ENCODE measurements around the gene EDEM1. TPM values are rescaled to one million over a fixed set of nuclear protein-coding genes. Genes with fewer than 3 reads are reported as not detected.

Gene EDEM1
- polyA plus RNA-seq, 1 of the 3 experiments (the other 2 are of a cell fraction): 25.2 TPM

- Histone ChIP-seq H3K9me3 (no peaks in the 10 kb centered on the region), H4K20me1 (ENCODE audit: insufficient read depth) (no peaks in the 10 kb centered on the region), H3K79me2 (ENCODE audit: insufficient read depth) (peaks cover 82% of the 10 kb centered on the region), H3K9ac (no peak overlapping the region), H3F3A (replicated peaks; ENCODE audit: insufficient read depth) (peaks cover 30% of the 10 kb centered on the region), H3K4me3 (ENCODE audit: low read depth in 2 of 2, low read length in 1 of 2) (no peak overlapping the region), H3K27me3 (ENCODE audit: insufficient read depth) (no peaks in the 10 kb centered on the region), H3K4me2 (peak overlapping the region; percentile 32), H2AFZ (ENCODE audit: low read depth) (no peak overlapping the region), H3K4me1 (ENCODE audit: control insufficient read depth in 1 of 2, insufficient read depth in 2 of 2, low read depth in 1 of 2, low read length in 1 of 2) (peaks cover 8 to 62% of the 10 kb centered on the region in 2 experiments), H3K36me3 (replicated peaks in 1 of 2; ENCODE audit: control insufficient read depth in 1 of 2, insufficient read depth in 2 of 2, low read length in 1 of 2) (peaks cover 18 to 30% of the 10 kb centered on the region in 2 experiments), H3K9me2 (no peaks in the 10 kb centered on the region), H3K27ac (ENCODE audit: low read depth in 2 of 2, low read length in 1 of 2) (peak overlapping the region; percentile 82 to 93)
- CTCF ChIA-PET: no interaction called here
- TF ChIP-seq ELF1 (IDR thresholded peaks at IDR 0.05) (peak; percentile 48), MAX (IDR thresholded peaks at IDR 0.05; ENCODE audit: low read depth) (0 out of 2 replicates have a peak, but pooled peaks have one; percentile 36), NFIC (IDR thresholded peaks at IDR 0.05; ENCODE audit: borderline replicate concordance) (0 out of 2 replicates have a peak, but pooled peaks have one; percentile 13), GATA2 (CRISPR knock-in tag; IDR thresholded peaks at IDR 0.05) (no peak)
- no peak for DNase-seq
- POLR2A ChIA-PET: no interaction called here
- 50% methylated on average over 2 of the region's 2 CpGs for WGBS (ENCODE audit: low lambda C conversion rate)
Measured at GRCh38 chr3:5195605-5196004, 8.1 kb downstream of the EDEM1 start.

DNA sequence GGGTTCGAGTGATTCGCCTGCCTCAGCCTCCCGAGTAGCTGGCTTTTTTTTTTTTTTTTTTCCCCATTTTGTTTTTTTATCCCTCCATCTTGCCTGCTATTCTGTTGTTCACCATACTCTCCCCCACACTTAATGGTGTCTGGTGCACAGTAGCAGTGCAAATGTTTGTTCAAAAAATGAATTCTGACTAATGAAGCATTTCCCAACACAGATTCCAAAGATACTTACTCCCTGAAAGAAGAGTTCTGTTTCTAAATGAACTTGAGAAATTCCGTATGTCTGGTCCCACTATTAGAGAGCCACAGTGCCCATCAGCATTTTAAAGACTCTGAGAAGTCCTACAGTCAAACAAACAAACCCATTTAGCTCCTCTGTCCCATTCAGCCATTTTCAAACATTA, 9.5 kb downstream of the EDEM1 start:
- no peaks in the 10 kb centered on the region for H3K9me3 ChIP-seq
- peaks cover 72% of the 10 kb centered on the region for H3K79me2 ChIP-seq (ENCODE audit: insufficient read depth)
- H3K9ac ChIP-seq: no peak overlapping the region
- CTCF ChIA-PET: no interaction called here
- no peaks in the 10 kb centered on the region for H3K27me3 ChIP-seq (ENCODE audit: insufficient read depth)
- H2AFZ ChIP-seq (ENCODE audit: low read depth): no peak overlapping the region
- no peak for DNase-seq
- 77% methylated on average over 4 of the region's 4 CpGs for WGBS (ENCODE audit: low lambda C conversion rate)
- peaks cover 11 to 56% of the 10 kb centered on the region in 2 experiments for H3K4me1 ChIP-seq (ENCODE audit: control insufficient read depth in 1 of 2, insufficient read depth in 2 of 2, low read depth in 1 of 2, low read length in 1 of 2)
- H3K4me2 ChIP-seq: no peak overlapping the region; the same call in 1 of the 2 replicates
- no peak overlapping the region for H3K4me3 ChIP-seq (ENCODE audit: low read depth in 2 of 2, low read length in 1 of 2)
- no peaks in the 10 kb centered on the region for H3K9me2 ChIP-seq
- POLR2A ChIA-PET: no interaction called here
- H3K27ac ChIP-seq (ENCODE audit: low read depth in 2 of 2, low read length in 1 of 2): peak overlapping the region; percentile 20 to 27; a peak in 3 of 4 replicates
- H4K20me1 ChIP-seq (ENCODE audit: insufficient read depth): no peaks in the 10 kb centered on the region
- H3F3A ChIP-seq (replicated peaks; ENCODE audit: insufficient read depth): peaks cover 30% of the 10 kb centered on the region
- H3K36me3 ChIP-seq (replicated peaks in 1 of 2; ENCODE audit: control insufficient read depth in 1 of 2, insufficient read depth in 2 of 2, low read length in 1 of 2): peaks cover 22 to 42% of the 10 kb centered on the region in 2 experiments
- TF ChIP-seq TCF12 (IDR thresholded peaks at IDR 0.05) (no peak), ZBTB33 (IDR thresholded peaks at IDR 0.05; ENCODE audit: borderline replicate concordance, low read depth) (no peak), NRF1 (IDR thresholded peaks at IDR 0.05; ENCODE audit: low read depth, low read length) (no peak), YY1 (IDR thresholded peaks at IDR 0.05; ENCODE audit: low read depth) (no peak), IRF3 (IDR thresholded peaks at IDR 0.05; ENCODE audit: low read depth, low read length) (no peak), RXRA (IDR thresholded peaks at IDR 0.05; ENCODE audit: borderline replicate concordance, low read depth) (no peak), TAF1 (IDR thresholded peaks at IDR 0.05; ENCODE audit: borderline replicate concordance, low read depth, low read length) (no peak), SIN3A (IDR thresholded peaks at IDR 0.05; ENCODE audit: borderline replicate concordance, low read depth, low read length) (no peak), GATA2 (CRISPR knock-in tag; IDR thresholded peaks at IDR 0.05) (no peak), RCOR1 (IDR thresholded peaks at IDR 0.05; ENCODE audit: low read length) (no peak), JUND (IDR thresholded peaks at IDR 0.05) (no peak), CHD2 (IDR thresholded peaks at IDR 0.05; ENCODE audit: low read length, partially characterized antibody) (no peak)
- TF ChIP-seq, protein P1, sequence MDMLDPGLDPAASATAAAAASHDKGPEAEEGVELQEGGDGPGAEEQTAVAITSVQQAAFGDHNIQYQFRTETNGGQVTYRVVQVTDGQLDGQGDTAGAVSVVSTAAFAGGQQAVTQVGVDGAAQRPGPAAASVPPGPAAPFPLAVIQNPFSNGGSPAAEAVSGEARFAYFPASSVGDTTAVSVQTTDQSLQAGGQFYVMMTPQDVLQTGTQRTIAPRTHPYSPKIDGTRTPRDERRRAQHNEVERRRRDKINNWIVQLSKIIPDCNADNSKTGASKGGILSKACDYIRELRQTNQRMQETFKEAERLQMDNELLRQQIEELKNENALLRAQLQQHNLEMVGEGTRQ (IDR thresholded peaks at IDR 0.05; ENCODE audit: borderline replicate concordance, low read depth, low read length): no peak
- TF ChIP-seq, protein P2, sequence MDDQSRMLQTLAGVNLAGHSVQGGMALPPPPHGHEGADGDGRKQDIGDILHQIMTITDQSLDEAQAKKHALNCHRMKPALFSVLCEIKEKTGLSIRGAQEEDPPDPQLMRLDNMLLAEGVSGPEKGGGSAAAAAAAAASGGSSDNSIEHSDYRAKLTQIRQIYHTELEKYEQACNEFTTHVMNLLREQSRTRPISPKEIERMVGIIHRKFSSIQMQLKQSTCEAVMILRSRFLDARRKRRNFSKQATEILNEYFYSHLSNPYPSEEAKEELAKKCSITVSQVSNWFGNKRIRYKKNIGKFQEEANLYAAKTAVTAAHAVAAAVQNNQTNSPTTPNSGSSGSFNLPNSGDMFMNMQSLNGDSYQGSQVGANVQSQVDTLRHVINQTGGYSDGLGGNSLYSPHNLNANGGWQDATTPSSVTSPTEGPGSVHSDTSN (IDR thresholded peaks at IDR 0.05): no peak

All from SK-N-SH (cell line).